A549 (cell line): ENCODE results near the gene PTGER1. TPM values are rescaled to one million over a fixed set of nuclear protein-coding genes. Genes with fewer than 3 reads are reported as not detected.

Experiments used
- ATAC-seq, 2 experiments: fragments of 200-7000 bp in 1 of 2; fragments of >200 bp in 1 of 2; cut with Nextera tagmentation in 1 of 2; cut with Tn5 transposase in 1 of 2; 3 replicates each; pipeline versions ENCODE4 v1.8.0 to v1.9.1; 2018 to 2020; ENCODE audit warnings: mild to moderate bottlenecking in 1 of 2, moderate library complexity in 1 of 2
- CTCF ChIA-PET: fragments of 300-600 bp; sonication (Branson Sonifier 250); formaldehyde crosslinking; extraction: SDS; loops from one replicate; lab custom pipeline; 2021; ENCODE audit warnings: antibody characterized with exemption, inconsistent platforms; lab: Yijun Ruan, JAX
- POLR2A ChIA-PET: fragments of 350-600 bp; formaldehyde crosslinking; extraction: SDS; loops from one replicate; lab custom pipeline; 2021; ENCODE audit warnings: antibody characterized with exemption, inconsistent platforms; lab: Yijun Ruan, JAX
- DNase-seq, 2 experiments: peaks; one replicate each; pipeline versions ENCODE4 v3.0.0 to v3.0.0-alpha.2; 2011 to 2016; ENCODE audit warnings: low read depth in 1 of 2, low spot score in 1 of 2
- FAIRE-seq: peaks from 2 replicates; lab custom pipeline; 2011; peaks lifted over from hg19 to GRCh38; lab: Jason Lieb, UNC
- H3K27ac ChIP-seq, 2 experiments: fragments of >200 bp; sonication (Bioruptor Twin); formaldehyde crosslinking; 3 replicates each; pipeline ENCODE4 v1.5.1; 2016 to 2017
- H3K4me1 ChIP-seq: fragments of >200 bp; sonication (Bioruptor Twin); formaldehyde crosslinking; 3 replicates; pipeline ENCODE4 v1.6.1; 2016
- H3K4me2 ChIP-seq: fragments of >200 bp; sonication (Bioruptor Twin); formaldehyde crosslinking; 3 replicates; pipeline ENCODE4 v1.6.1; 2016
- H3K4me3 ChIP-seq: fragments of >200 bp; sonication (Bioruptor Twin); formaldehyde crosslinking; 3 replicates; pipeline ENCODE4 v1.5.1; 2016
- H3K9me3 ChIP-seq: fragments of >200 bp; sonication (Bioruptor Twin); formaldehyde crosslinking; 3 replicates; pipeline ENCODE4 v1.6.1; 2016
- CEBPB ChIP-seq, 2 experiments: fragments of >200 bp in 1 of 2; sonication (Bioruptor Twin) in 1 of 2; formaldehyde crosslinking in 1 of 2; IDR thresholded peaks; 2 replicates each; pipeline ENCODE4 v1.6.1; 2012 to 2016
- CHD2 ChIP-seq: fragments of 150-350 bp; IDR thresholded peaks from 2 replicates; pipeline ENCODE4 v1.6.1; 2014; ENCODE audit warnings: low read length; ENCODE audit not compliant: partially characterized antibody
- CHD4 ChIP-seq: fragments of 200-600 bp; sonication (generic); IDR thresholded peaks from 2 replicates; pipeline ENCODE4 v1.6.1; 2016; ENCODE audit warnings: antibody characterized with exemption, mild to moderate bottlenecking, borderline replicate concordance
- EHF ChIP-seq: fragments of 250-450 bp; sonication (Bioruptor Pico); IDR thresholded peaks from 2 replicates; pipeline ENCODE4 v1.5.0; 2020; ENCODE audit warnings: mild to moderate bottlenecking
- HDAC2 ChIP-seq: fragments of 200-600 bp; sonication (generic); IDR thresholded peaks from 2 replicates; pipeline ENCODE4 v1.6.1; 2016
- HEYL ChIP-seq: fragments of 250-450 bp; sonication (Bioruptor Pico); IDR thresholded peaks from 2 replicates; pipeline ENCODE4 v1.8.0; 2021; ENCODE audit warnings: mild to moderate bottlenecking, moderate library complexity
- JUN ChIP-seq, 2 experiments: fragments of >200 bp; sonication (Bioruptor Twin); formaldehyde crosslinking; IDR thresholded peaks; 2 replicates in 1 of 2; 3 replicates in 1 of 2; pipeline ENCODE4 v1.6.1; 2016 to 2017
- KDM5A ChIP-seq: fragments of 200-600 bp; sonication (generic); IDR thresholded peaks from 2 replicates; pipeline ENCODE4 v1.6.1; 2016; ENCODE audit warnings: antibody characterized with exemption, mild to moderate bottlenecking
- MAZ ChIP-seq: fragments of 150-350 bp; IDR thresholded peaks from 2 replicates; pipeline ENCODE4 v1.6.1; 2014; ENCODE audit warnings: antibody characterized with exemption, low read depth, low read length, borderline replicate concordance
- POLR2A ChIP-seq: IDR thresholded peaks from 2 replicates; pipeline ENCODE4 v1.6.1; 2012; ENCODE audit warnings: mild to moderate bottlenecking, low read length
- RAD21 ChIP-seq, 2 experiments: fragments of >200 bp in 1 of 2; sonication (Bioruptor Twin) in 1 of 2; formaldehyde crosslinking in 1 of 2; IDR thresholded peaks in 1 of 2; conservative IDR thresholded peaks in 1 of 2; 2 replicates in 1 of 2; 3 replicates in 1 of 2; pipeline ENCODE4 v1.6.1; 2012 to 2018; ENCODE audit warnings: inconsistent platforms in 1 of 2
- RNF2 ChIP-seq: fragments of 200-600 bp; sonication (generic); IDR thresholded peaks from 2 replicates; pipeline ENCODE4 v1.6.1; 2016; ENCODE audit warnings: low read depth, mild to moderate bottlenecking, antibody characterized with exemption, moderate library complexity, borderline replicate concordance
- SMC3 ChIP-seq: fragments of >200 bp; sonication (Bioruptor Twin); formaldehyde crosslinking; IDR thresholded peaks from 3 replicates; pipeline ENCODE4 v1.6.1; 2018; ENCODE audit warnings: inconsistent platforms
- ZFP36 ChIP-seq: fragments of 450-650 bp; IDR thresholded peaks from 2 replicates; pipeline ENCODE4 v1.6.1; 2014; ENCODE audit warnings: borderline replicate concordance; ENCODE audit not compliant: partially characterized antibody
- ZNF302 ChIP-seq: fragments of 250-450 bp; sonication (Bioruptor Pico); IDR thresholded peaks from 2 replicates; pipeline ENCODE4 v1.9.0; 2021; ENCODE audit warnings: inconsistent platforms, mild to moderate bottlenecking, moderate library complexity
- WGBS: methylation state at CpG from one replicate; pipeline ENCODE4 v1.1.6; 2017; ENCODE audit errors: missing lambda C conversion rate; 5-methylcytosine and 5-hydroxymethylcytosine counted together
- polyA plus RNA-seq, 4 experiments: library from polyadenylated mRNA; depleted of rRNA in 3 of 4; stranded (reverse); fragments of >200 nt; fragmentation: RNase III in 1 of 4; extraction: RNeasy Plus Mini Kit Qiagen cat#74134 plus additional on column Dnase treatment in 1 of 4; gene quantifications; 2 replicates in 3 of 4; 3 replicates in 1 of 4; pipeline ENCODE4 v1.2.3, GENCODE V29; 2011 to 2017
- TF ChIP-seq, protein P1 (sequence below): fragments of 250-450 bp; sonication (Bioruptor Pico); IDR thresholded peaks from 2 replicates; pipeline ENCODE4 v1.5.0; 2021; ENCODE audit warnings: mild to moderate bottlenecking, moderate library complexity, borderline replicate concordance
- TF ChIP-seq, protein P2 (sequence below): IDR thresholded peaks from 2 replicates; pipeline ENCODE4 v1.6.1; 2012
- TF ChIP-seq, protein P3 (sequence below): IDR thresholded peaks from 2 replicates; pipeline ENCODE4 v1.6.1; 2012
- TF ChIP-seq, protein P4 (sequence below): IDR thresholded peaks from 2 replicates; pipeline ENCODE4 v1.6.1; 2012; ENCODE audit warnings: low read depth, borderline replicate concordance
- TF ChIP-seq, protein P5 (sequence below): fragments of >200 bp; sonication (Bioruptor Twin); formaldehyde crosslinking; IDR thresholded peaks from 3 replicates; pipeline ENCODE4 v1.5.1; 2016

PTGER1 gene
- polyA plus RNA-seq, 2 of the 4 experiments (the other 2 are of a cell fraction), result 0.06 to 0.17 TPM

DNA sequence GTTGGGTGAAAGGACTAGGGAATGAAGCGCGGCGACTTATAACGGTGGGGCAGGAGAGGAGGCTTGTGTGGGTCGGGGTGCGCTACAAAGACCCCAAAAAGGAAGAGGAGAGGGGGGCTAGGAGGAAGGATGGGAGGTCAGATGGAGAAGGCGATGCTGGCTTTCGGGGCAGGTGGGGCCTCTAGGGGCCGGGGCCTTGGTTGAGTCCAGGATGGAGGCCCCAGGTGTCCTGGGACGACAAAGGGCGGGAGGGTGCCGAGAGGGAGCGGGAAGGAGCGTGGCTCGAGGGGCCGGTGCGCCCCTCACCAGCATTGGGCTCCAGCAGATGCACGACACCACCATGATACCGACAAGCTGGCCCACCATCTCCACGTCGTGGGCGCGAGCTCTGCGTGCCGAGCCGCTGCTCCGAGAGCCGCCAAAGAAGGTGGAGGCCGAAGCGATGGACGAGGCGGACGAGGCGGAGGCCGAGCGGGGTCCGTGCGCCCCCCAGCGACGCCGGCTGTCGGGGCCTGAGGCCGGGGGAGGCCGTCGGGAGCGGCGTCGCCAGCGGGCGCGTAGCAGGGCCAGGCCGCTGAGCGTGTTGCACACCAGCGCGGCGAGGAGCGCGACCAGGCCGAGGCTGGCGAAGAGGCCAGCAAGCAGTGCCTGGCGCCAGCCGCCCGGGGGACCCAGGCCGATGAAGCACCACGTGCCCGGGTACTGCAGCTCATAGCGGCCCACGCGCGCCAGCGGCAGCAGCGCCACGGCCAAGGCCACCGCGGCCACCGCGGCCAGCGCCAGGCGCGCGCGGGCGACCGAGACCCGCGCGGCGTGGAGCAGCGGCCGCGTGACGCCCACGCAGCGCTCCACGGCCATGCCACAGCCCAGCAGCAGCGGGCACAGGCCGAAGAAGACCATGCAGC is 1.8 kb downstream of the PTGER1 start:
- peaks cover 35% of the 10 kb centered on the region for H3K4me1 ChIP-seq
- FAIRE-seq (no peak), ATAC-seq (no peak), DNase-seq (no peak)
- TF ChIP-seq CHD2, result no peak
- TF ChIP-seq CEBPB (IDR thresholded peaks at IDR 0.05), result no peak
- TF ChIP-seq JUN (IDR thresholded peaks at IDR 0.05), result no peak
- TF ChIP-seq ZNF302 (CRISPR knock-in tag), result no peak
- no peak for TF ChIP-seq MAZ
- TF ChIP-seq HEYL (CRISPR knock-in tag), result no peak
- TF ChIP-seq KDM5A, result no peak
- TF ChIP-seq, protein P1, sequence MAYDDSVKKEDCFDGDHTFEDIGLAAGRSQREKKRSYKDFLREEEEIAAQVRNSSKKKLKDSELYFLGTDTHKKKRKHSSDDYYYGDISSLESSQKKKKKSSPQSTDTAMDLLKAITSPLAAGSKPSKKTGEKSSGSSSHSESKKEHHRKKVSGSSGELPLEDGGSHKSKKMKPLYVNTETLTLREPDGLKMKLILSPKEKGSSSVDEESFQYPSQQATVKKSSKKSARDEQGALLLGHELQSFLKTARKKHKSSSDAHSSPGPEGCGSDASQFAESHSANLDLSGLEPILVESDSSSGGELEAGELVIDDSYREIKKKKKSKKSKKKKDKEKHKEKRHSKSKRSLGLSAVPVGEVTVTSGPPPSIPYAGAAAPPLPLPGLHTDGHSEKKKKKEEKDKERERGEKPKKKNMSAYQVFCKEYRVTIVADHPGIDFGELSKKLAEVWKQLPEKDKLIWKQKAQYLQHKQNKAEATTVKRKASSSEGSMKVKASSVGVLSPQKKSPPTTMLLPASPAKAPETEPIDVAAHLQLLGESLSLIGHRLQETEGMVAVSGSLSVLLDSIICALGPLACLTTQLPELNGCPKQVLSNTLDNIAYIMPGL (CRISPR knock-in tag), result no peak
- TF ChIP-seq ZFP36, result no peak
- no peak for TF ChIP-seq HDAC2
- no peak for TF ChIP-seq EHF (CRISPR knock-in tag)
- no peak for TF ChIP-seq SMC3
- CTCF ChIA-PET, result interaction anchor here (0.5 to 2.6 kb wide), 15 partner anchors 12 to 337 kb away, joined by 3 to 12 read pairs (median 4); partner anchors contain the start of genes ASF1B and PKN1
- H3K4me3 ChIP-seq, result no peak overlapping the region
- WGBS, result 96% methylated on average over 79 of the region's 97 CpGs
- H3K27ac ChIP-seq, result no peak overlapping the region
- H3K9me3 ChIP-seq, result no peaks in the 10 kb centered on the region
- no peak overlapping the region for H3K4me2 ChIP-seq
- POLR2A ChIA-PET, result no interaction called here

DNA sequence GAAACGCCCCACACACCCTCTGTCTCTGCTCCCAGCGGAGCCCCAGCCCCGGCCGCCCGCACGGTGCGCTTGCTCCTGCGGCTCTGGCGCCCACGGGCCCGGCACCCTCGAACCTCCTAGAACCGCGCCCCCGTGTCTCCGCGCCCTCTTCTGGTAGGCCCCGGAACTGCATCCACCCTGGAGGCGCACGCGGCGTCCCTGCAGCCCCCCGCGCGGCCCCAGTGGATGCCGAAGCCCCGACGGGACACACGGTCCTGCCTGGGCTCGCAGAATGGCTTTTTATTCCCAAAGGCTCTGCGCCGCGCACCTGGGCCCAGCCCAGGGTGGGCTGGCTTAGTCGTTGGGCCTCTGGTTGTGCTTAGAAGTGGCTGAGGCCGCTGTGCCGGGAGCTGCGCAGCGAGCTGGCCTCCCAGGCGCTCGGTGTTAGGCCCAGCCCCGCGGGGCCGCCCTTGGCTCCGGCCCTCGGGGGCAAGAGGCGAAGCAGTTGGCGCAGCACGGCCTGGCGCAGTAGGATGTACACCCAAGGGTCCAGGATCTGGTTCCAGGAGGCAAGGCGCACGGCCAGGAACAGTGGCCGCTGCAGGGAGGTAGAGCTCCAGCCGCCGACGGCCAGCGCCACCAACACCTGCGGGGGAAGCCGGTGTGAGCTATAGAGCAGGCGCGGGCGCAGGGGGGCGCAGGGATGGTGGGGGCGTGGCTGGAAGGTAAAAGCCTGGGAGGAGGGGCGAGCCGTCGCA is 2.8 kb downstream of the PTGER1 start:
- peak; percentile 16 to 61; a peak in 4 of 6 replicates for ATAC-seq
- H3K4me1 ChIP-seq, result peaks cover 27% of the 10 kb centered on the region
- POLR2A ChIA-PET, result no interaction called here
- 50% methylated on average over 2 of the region's 66 CpGs for WGBS
- FAIRE-seq, result no peak
- peak overlapping the region; percentile 20; the same call in 1 of the 3 replicates for H3K4me2 ChIP-seq
- peak overlapping the region in 1 of 2 experiments; percentile 65; a peak in 2 of 6 replicates for H3K27ac ChIP-seq
- TF ChIP-seq CHD4, result no peak
- TF ChIP-seq, protein P2, sequence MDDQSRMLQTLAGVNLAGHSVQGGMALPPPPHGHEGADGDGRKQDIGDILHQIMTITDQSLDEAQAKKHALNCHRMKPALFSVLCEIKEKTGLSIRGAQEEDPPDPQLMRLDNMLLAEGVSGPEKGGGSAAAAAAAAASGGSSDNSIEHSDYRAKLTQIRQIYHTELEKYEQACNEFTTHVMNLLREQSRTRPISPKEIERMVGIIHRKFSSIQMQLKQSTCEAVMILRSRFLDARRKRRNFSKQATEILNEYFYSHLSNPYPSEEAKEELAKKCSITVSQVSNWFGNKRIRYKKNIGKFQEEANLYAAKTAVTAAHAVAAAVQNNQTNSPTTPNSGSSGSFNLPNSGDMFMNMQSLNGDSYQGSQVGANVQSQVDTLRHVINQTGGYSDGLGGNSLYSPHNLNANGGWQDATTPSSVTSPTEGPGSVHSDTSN, result peak; percentile 57; the same call in 1 of the 2 replicates
- peak in 1 of 2 experiments; percentile 14; a peak in 1 of 5 replicates for TF ChIP-seq JUN (IDR thresholded peaks at IDR 0.05)
- TF ChIP-seq, protein P3, sequence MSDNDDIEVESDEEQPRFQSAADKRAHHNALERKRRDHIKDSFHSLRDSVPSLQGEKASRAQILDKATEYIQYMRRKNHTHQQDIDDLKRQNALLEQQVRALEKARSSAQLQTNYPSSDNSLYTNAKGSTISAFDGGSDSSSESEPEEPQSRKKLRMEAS, result peak; percentile 75
- peak; percentile 58 for TF ChIP-seq SMC3
- TF ChIP-seq CEBPB (IDR thresholded peaks at IDR 0.05), result no peak
- TF ChIP-seq, protein P4, sequence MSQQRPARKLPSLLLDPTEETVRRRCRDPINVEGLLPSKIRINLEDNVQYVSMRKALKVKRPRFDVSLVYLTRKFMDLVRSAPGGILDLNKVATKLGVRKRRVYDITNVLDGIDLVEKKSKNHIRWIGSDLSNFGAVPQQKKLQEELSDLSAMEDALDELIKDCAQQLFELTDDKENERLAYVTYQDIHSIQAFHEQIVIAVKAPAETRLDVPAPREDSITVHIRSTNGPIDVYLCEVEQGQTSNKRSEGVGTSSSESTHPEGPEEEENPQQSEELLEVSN, result peak; percentile 22; the same call in 1 of the 2 replicates
- no peak for TF ChIP-seq RNF2
- no peak for TF ChIP-seq POLR2A
- TF ChIP-seq RAD21 (conservative IDR thresholded peaks at IDR 0.05 in 1 of 2, IDR thresholded peaks at IDR 0.05 in 1 of 2), result peak; percentile 37 to 43; a peak in 4 of 5 replicates
- TF ChIP-seq, protein P5, sequence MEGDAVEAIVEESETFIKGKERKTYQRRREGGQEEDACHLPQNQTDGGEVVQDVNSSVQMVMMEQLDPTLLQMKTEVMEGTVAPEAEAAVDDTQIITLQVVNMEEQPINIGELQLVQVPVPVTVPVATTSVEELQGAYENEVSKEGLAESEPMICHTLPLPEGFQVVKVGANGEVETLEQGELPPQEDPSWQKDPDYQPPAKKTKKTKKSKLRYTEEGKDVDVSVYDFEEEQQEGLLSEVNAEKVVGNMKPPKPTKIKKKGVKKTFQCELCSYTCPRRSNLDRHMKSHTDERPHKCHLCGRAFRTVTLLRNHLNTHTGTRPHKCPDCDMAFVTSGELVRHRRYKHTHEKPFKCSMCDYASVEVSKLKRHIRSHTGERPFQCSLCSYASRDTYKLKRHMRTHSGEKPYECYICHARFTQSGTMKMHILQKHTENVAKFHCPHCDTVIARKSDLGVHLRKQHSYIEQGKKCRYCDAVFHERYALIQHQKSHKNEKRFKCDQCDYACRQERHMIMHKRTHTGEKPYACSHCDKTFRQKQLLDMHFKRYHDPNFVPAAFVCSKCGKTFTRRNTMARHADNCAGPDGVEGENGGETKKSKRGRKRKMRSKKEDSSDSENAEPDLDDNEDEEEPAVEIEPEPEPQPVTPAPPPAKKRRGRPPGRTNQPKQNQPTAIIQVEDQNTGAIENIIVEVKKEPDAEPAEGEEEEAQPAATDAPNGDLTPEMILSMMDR, result peak; percentile 63
- TF ChIP-seq, all 56 proteins: peak for 7
- H3K9me3 ChIP-seq, result no peaks in the 10 kb centered on the region
- no peak overlapping the region for H3K4me3 ChIP-seq
- DNase-seq, result peak; percentile 50 to 57
- CTCF ChIA-PET, result interaction anchor here (0.5 to 2.6 kb wide), 23 partner anchors 8 to 336 kb away, joined by 3 to 12 read pairs (median 4); partner anchors contain the start of genes ASF1B and PKN1
